HepG2 (cell line): ENCODE data around the gene SPPL3. TPM values are rescaled to one million over a fixed set of nuclear protein-coding genes. Genes with fewer than 3 reads are reported as not detected.

Source experiments
- ATAC-seq: fragments of 200-7000 bp; cut with Tn5 transposase; 3 replicates; pipeline ENCODE4 v1.9.1; 2020; ENCODE audit warnings: mild to moderate bottlenecking, moderate library complexity
- BruUV-seq: library from RNA; stranded (reverse); fragments of 400-500 nt; replicated peaks from 2 replicates; lab custom pipeline; 2021; lab: Mats Ljungman, UMichigan
- CTCF ChIA-PET: fragments of 300-600 bp; formaldehyde crosslinking; extraction: SDS; loops from one replicate; lab custom pipeline; 2021; ENCODE audit warnings: low total read pairs, inconsistent platforms, low intra/inter-chr PET ratio; lab: Yijun Ruan, JAX
- POLR2A ChIA-PET: fragments of 350-600 bp; sonication (Branson Sonifier 250); formaldehyde crosslinking; loops from one replicate; lab custom pipeline; 2020; ENCODE audit warnings: antibody characterized with exemption, inconsistent platforms; lab: Yijun Ruan, JAX
- DNase-seq: peaks from one replicate; pipeline ENCODE4 v3.0.0-alpha.2; 2015; ENCODE audit warnings: low spot score
- FAIRE-seq: peaks from 3 replicates; lab custom pipeline; 2011; peaks lifted over from hg19 to GRCh38; lab: Jason Lieb, UNC
- H2AFZ ChIP-seq: one replicate; pipeline ENCODE4 v1.6.1; 2011; ENCODE audit warnings: low read length, inconsistent platforms
- H3K27ac ChIP-seq: fragments of 300-600 bp; 3 replicates; pipeline ENCODE4 v1.8.0; 2011; ENCODE audit warnings: mixed run types, mild to moderate bottlenecking, mixed read lengths, low read length, inconsistent platforms; ENCODE audit not compliant: insufficient read depth; ENCODE audit errors: extremely low read length
- H3K27me3 ChIP-seq, 2 experiments: fragments of 200-600 bp in 1 of 2; 2 replicates in 1 of 2; 3 replicates in 1 of 2; pipeline versions ENCODE4 v1.6.0 to v1.8.0; 2011; ENCODE audit warnings: low read length in 2 of 2, mild to moderate bottlenecking in 2 of 2, moderate library complexity in 2 of 2, inconsistent platforms in 1 of 2; ENCODE audit not compliant: insufficient read depth in 2 of 2, control insufficient read depth in 1 of 2
- H3K36me3 ChIP-seq, 2 experiments: fragments of 200-600 bp in 1 of 2; replicated peaks in 1 of 2; 2 replicates in 1 of 2; 3 replicates in 1 of 2; pipeline versions ENCODE4 v1.5.1 to v1.8.0; 2011; ENCODE audit warnings: low read length in 2 of 2, inconsistent platforms in 1 of 2; ENCODE audit not compliant: insufficient read depth in 2 of 2, control insufficient read depth in 1 of 2
- H3K4me1 ChIP-seq: 2 replicates; pipeline ENCODE4 v1.5.1; 2012; ENCODE audit warnings: low read length, inconsistent platforms; ENCODE audit not compliant: insufficient read depth
- H3K4me2 ChIP-seq: 2 replicates; pipeline ENCODE4 v1.6.0; 2011; ENCODE audit warnings: low read depth, low read length, inconsistent platforms
- H3K4me3 ChIP-seq, 3 experiments: fragments of 200-600 bp in 1 of 3; sonication (generic), shearing (Covaris generic) in 1 of 3; replicated peaks in 1 of 3; 2 replicates each; pipeline ENCODE4 v1.5.1; 2011 to 2016; ENCODE audit warnings: low read length in 3 of 3, inconsistent platforms in 2 of 3, low read depth in 2 of 3, mild to moderate bottlenecking in 2 of 3, control low read depth in 1 of 3, mixed read lengths in 1 of 3; ENCODE audit not compliant: insufficient read depth in 1 of 3
- H3K79me2 ChIP-seq: one replicate; pipeline ENCODE4 v1.6.1; 2011; ENCODE audit warnings: low read length, inconsistent platforms; ENCODE audit not compliant: insufficient read depth
- H3K9ac ChIP-seq: 2 replicates; pipeline ENCODE4 v1.6.0; 2011; ENCODE audit warnings: mild to moderate bottlenecking, low read depth, low read length, inconsistent platforms; ENCODE audit not compliant: insufficient read depth
- H3K9me3 ChIP-seq: 2 replicates; pipeline ENCODE4 v1.5.1; 2012; ENCODE audit warnings: mild to moderate bottlenecking, low read length
- H4K20me1 ChIP-seq: 2 replicates; pipeline ENCODE4 v1.6.0; 2011; ENCODE audit warnings: inconsistent platforms, mild to moderate bottlenecking, low read length, moderate library complexity; ENCODE audit not compliant: insufficient read depth
- FOXA1 ChIP-seq, 2 experiments: fragments of 450-650 bp in 1 of 2; sonication (generic) in 1 of 2; formaldehyde crosslinking in 1 of 2; IDR thresholded peaks; 2 replicates each; pipeline versions ENCODE4 v1.4.0 to v1.6.1; 2016 to 2020; ENCODE audit warnings: missing genetic modification reagents in 1 of 2
- MAFF ChIP-seq: IDR thresholded peaks from 2 replicates; pipeline ENCODE4 v1.6.1; 2011; ENCODE audit warnings: low read depth, low read length, improper control_type of control experiment
- MAFK ChIP-seq, 2 experiments: IDR thresholded peaks in 1 of 2; conservative IDR thresholded peaks in 1 of 2; 2 replicates each; pipeline ENCODE4 v1.6.1; 2011; ENCODE audit warnings: improper control_type of control experiment in 2 of 2, low read length in 2 of 2
- MED13 ChIP-seq: sonication (generic); formaldehyde crosslinking; IDR thresholded peaks from 2 replicates; pipeline ENCODE4 v1.5.0; 2020; ENCODE audit warnings: missing genetic modification reagents
- NR2F2 ChIP-seq: IDR thresholded peaks from 2 replicates; pipeline ENCODE4 v1.6.1; 2012; ENCODE audit warnings: low read depth, inconsistent platforms, borderline replicate concordance
- PPARG ChIP-seq: conservative IDR thresholded peaks from 2 replicates; pipeline ENCODE4 v1.6.1; 2016; ENCODE audit warnings: missing biosample characterization, missing genetic modification reagents
- ZFP62 ChIP-seq: sonication (generic); formaldehyde crosslinking; IDR thresholded peaks from 2 replicates; pipeline ENCODE4 v1.4.0; 2020; ENCODE audit warnings: missing genetic modification reagents
- ZNF496 ChIP-seq: sonication (generic); formaldehyde crosslinking; IDR thresholded peaks from 2 replicates; pipeline ENCODE4 v1.8.1; 2023; ENCODE audit warnings: mild to moderate bottlenecking, moderate library complexity, missing genetic modification reagents; ENCODE audit not compliant: insufficient replicate concordance
- ZNF615 ChIP-seq: sonication (generic); formaldehyde crosslinking; IDR thresholded peaks from 2 replicates; pipeline ENCODE4 v1.5.0; 2020; ENCODE audit warnings: mild to moderate bottlenecking, missing genetic modification reagents, borderline replicate concordance
- ZNF678 ChIP-seq: sonication (generic); formaldehyde crosslinking; IDR thresholded peaks from 2 replicates; pipeline ENCODE4 v1.4.0; 2020; ENCODE audit warnings: mild to moderate bottlenecking, missing genetic modification reagents
- WGBS: methylation state at CpG from one replicate; pipeline ENCODE4 v1.1.6; 2017; ENCODE audit warnings: low lambda C conversion rate; 5-methylcytosine and 5-hydroxymethylcytosine counted together
- in situ Hi-C: cut with HindIII; loops from 2 replicates; pipeline ENCODE4 v1.10.0; 2017; ENCODE audit warnings: low pct_unique_long_range_greater_than_20kb; ENCODE audit not compliant: extremely low pct_ligation_motif_present
- intact Hi-C: fragments of 100-400 bp; cut with micrococcal nuclease; formaldehyde crosslinking; loops from one replicate; pipeline ENCODE4 v1.10.0; 2022; ENCODE audit not compliant: unreplicated experiment
- polyA plus RNA-seq, 8 experiments: library from polyadenylated mRNA; depleted of rRNA in 3 of 8; stranded (reverse) in 7 of 8; unstranded in 1 of 8; fragments of >200 nt; fragmentation: Illumina TruSeq in 4 of 8; extraction: Trizol in 4 of 8; gene quantifications; 2 replicates each; pipeline versions ENCODE4 v1.2.1 to v1.2.3, GENCODE V29; 2011 to 2016; ENCODE audit warnings: low read depth in 4 of 8, missing spikeins in 1 of 8, mixed read lengths in 1 of 8; ENCODE audit not compliant: insufficient read depth in 1 of 8
- total RNA-seq, 5 experiments: library from RNA; depleted of rRNA; stranded (reverse); fragments of >200 nt; fragmentation: Illumina TruSeq; extraction: Trizol; gene quantifications; 2 replicates each; pipeline ENCODE4 v1.2.3, GENCODE V29; 2016; ENCODE audit warnings: low read depth in 1 of 5
- TF ChIP-seq, protein P1 (sequence below): sonication (generic); formaldehyde crosslinking; IDR thresholded peaks from 2 replicates; pipeline ENCODE4 v1.4.0; 2020; ENCODE audit warnings: missing genetic modification reagents, low read depth, mild to moderate bottlenecking, borderline replicate concordance
- TF ChIP-seq, protein P2 (sequence below): fragments of 450-650 bp; IDR thresholded peaks from 2 replicates; pipeline ENCODE4 v1.6.1; 2017
- TF ChIP-seq, protein P3 (sequence below): sonication (generic); formaldehyde crosslinking; IDR thresholded peaks from 2 replicates; pipeline ENCODE4 v1.5.0; 2020; ENCODE audit warnings: missing genetic modification reagents

The SPPL3 gene
- total and polyA plus RNA-seq, 2 of the 13 experiments (the other 11 are each of a cell fraction or from before 2014, with no cell fraction given): 8.9 to 9.1 TPM

DNA sequence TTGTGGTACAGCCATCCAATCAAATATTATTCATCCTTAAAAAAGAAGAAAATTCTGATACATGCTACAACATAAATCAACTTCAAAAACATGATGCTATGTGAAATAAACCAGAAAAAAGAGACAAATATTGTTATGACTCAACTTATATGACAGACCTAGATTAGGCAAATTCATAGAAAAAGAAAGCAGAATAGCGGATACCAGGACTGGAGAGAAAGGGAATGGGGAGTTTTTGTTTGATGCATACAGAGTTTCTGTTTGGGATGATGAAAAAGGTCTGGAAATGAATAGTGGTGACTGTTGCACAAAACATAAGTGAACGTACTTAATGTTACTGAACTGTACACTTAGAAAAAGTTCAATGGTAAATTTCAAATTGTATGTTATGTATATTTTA is 82.3 kb downstream of the SPPL3 start (continued):
- no peak for TF ChIP-seq NR2F2
- no peak for TF ChIP-seq FOXA1 (IDR thresholded peaks at IDR 0.05)
- no peak for TF ChIP-seq FOXA1 (CRISPR knock-in tag; IDR thresholded peaks at IDR 0.05)
- TF ChIP-seq, protein P1, sequence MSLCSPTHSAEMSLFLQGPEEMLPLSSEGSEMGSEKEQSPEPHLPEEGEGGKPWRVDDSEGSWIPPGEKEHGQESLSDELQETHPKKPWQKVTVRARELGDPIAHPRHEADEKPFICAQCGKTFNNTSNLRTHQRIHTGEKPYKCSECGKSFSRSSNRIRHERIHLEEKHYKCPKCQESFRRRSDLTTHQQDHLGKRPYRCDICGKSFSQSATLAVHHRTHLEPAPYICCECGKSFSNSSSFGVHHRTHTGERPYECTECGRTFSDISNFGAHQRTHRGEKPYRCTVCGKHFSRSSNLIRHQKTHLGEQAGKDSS: no peak
- no peak for TF ChIP-seq ZNF615 (CRISPR knock-in tag)
- TF ChIP-seq, all 625 proteins: peak for 0

DNA sequence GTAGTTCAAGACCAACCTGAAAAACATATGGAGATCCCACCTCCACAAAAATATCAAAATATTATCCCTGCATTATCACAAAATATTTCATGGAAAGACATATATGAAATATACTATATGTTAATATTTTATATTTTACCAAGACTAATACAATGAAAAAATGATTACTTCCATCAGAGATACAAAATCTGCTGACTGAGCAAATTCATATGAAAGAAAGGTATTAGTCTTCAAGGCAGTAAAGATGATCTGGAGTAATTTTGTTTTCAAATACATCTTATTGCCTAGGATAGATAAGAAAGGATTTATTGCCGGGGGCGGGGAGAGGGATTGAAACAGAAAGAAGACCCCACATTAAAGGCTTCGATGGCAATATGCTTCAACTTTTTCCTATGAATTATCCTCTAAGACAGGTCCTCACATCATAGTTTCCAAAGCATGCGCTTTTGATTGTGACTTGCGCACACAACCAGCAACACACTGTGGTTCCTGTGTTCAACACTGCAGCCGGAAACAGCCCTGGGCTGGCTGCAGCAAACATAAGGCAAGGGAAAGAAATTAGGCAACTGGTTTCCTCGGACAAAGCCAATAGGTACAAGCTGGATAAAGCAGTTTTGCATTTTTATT is 83.2 kb downstream of the SPPL3 start:
- Histone ChIP-seq H3K79me2 (peaks cover 24% of the 10 kb centered on the region), H3K4me3 (no peak overlapping the region), H3K27me3 (no peaks in the 10 kb centered on the region), H3K27ac (no peak overlapping the region), H3K36me3 (no peaks in the 10 kb centered on the region), H3K4me1 (peaks cover 24% of the 10 kb centered on the region), H3K9me3 (no peaks in the 10 kb centered on the region), H3K9ac (no peak overlapping the region), H3K4me2 (no peak overlapping the region), H4K20me1 (peaks cover 22% of the 10 kb centered on the region), H2AFZ (no peak overlapping the region)
- TF ChIP-seq MAFF: peak; percentile 99
- no peak for TF ChIP-seq MED13 (CRISPR knock-in tag)
- TF ChIP-seq ZNF496 (CRISPR knock-in tag): no peak
- no peak for TF ChIP-seq PPARG (CRISPR knock-in tag)
- peak; percentile 98 to 99 for TF ChIP-seq MAFK (conservative IDR thresholded peaks at IDR 0.05 in 1 of 2, IDR thresholded peaks at IDR 0.05 in 1 of 2; ENCODE audit: low read length in 2 of 2)
- TF ChIP-seq, protein P2, sequence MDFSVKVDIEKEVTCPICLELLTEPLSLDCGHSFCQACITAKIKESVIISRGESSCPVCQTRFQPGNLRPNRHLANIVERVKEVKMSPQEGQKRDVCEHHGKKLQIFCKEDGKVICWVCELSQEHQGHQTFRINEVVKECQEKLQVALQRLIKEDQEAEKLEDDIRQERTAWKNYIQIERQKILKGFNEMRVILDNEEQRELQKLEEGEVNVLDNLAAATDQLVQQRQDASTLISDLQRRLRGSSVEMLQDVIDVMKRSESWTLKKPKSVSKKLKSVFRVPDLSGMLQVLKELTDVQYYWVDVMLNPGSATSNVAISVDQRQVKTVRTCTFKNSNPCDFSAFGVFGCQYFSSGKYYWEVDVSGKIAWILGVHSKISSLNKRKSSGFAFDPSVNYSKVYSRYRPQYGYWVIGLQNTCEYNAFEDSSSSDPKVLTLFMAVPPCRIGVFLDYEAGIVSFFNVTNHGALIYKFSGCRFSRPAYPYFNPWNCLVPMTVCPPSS: no peak
- TF ChIP-seq, protein P3, sequence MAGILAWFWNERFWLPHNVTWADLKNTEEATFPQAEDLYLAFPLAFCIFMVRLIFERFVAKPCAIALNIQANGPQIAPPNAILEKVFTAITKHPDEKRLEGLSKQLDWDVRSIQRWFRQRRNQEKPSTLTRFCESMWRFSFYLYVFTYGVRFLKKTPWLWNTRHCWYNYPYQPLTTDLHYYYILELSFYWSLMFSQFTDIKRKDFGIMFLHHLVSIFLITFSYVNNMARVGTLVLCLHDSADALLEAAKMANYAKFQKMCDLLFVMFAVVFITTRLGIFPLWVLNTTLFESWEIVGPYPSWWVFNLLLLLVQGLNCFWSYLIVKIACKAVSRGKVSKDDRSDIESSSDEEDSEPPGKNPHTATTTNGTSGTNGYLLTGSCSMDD: no peak
- TF ChIP-seq ZFP62 (CRISPR knock-in tag): no peak
- TF ChIP-seq ZNF678 (CRISPR knock-in tag): no peak
- ATAC-seq: no peak
- no peak for DNase-seq
- ChIA-PET CTCF (no interaction called here), POLR2A (no interaction called here)
- 90% methylated on average over 7 of the region's 7 CpGs for WGBS
- no TSS peak for BruUV-seq
- intact Hi-C loops: no loop called here
- FAIRE-seq: no peak
- in situ Hi-C loops: no loop called here
